ENCODE measurements around the gene CCDC78. TPM values are rescaled to one million over a fixed set of nuclear protein-coding genes. Genes with fewer than 3 reads are reported as not detected.

CCDC78 gene
- total RNA-seq, 1 experiment from 2014 or later = 22.9 TPM

GRCh38 chr16:715477-716199, 10.6 kb downstream of the CCDC78 start:
- no peak overlapping the region for H2AFZ ChIP-seq (ENCODE audit: low read depth, low read length, poor library complexity, severe bottlenecking)
- ATAC-seq (peak; percentile 17), DNase-seq (ENCODE audit: low read depth, low spot score) (no peak)
- peak overlapping the region; percentile 92 for H3K27ac ChIP-seq (ENCODE audit: low read depth, low read length)
- H3K4me3 ChIP-seq (replicated peaks in 1 of 2; ENCODE audit: low read depth in 1 of 2, low read length in 2 of 2) = peak overlapping the region; percentile 59 to 74
- peak overlapping the region; percentile 93 for H3K4me2 ChIP-seq (ENCODE audit: low read length)
- no peaks in the 10 kb centered on the region for H3K9me3 ChIP-seq (ENCODE audit: control insufficient read depth in 1 of 2, insufficient read depth in 1 of 2, low read depth in 1 of 2, low read length in 2 of 2)
- peaks cover 42 to 75% of the 10 kb centered on the region in 2 experiments for H3K4me1 ChIP-seq (ENCODE audit: control insufficient read depth in 1 of 2, insufficient read depth in 2 of 2, low read length in 2 of 2)
- H4K20me1 ChIP-seq (ENCODE audit: insufficient read depth) = peaks cover 3% of the 10 kb centered on the region; the same call in 1 of the 2 replicates
- H3K9ac ChIP-seq (ENCODE audit: low read length) = peak overlapping the region; percentile 85
- RAD21 ChIA-PET (ENCODE audit: low non-redundant PET in 1 of 2, low total read pairs in 2 of 2, uncharacterized antibody in 2 of 2, unreplicated experiment in 2 of 2) = interaction anchor here in 1 of 2 experiments (1.1 kb wide), 1 partner anchor 13 kb away, joined by 3 read pairs; no protein-coding TSS in a partner anchor
- H3K79me2 ChIP-seq (ENCODE audit: insufficient read depth, low read length) = peaks cover 19% of the 10 kb centered on the region
- CTCF ChIA-PET = interaction anchor here (0.6 to 2.4 kb wide), 7 partner anchors 11 to 627 kb away, joined by 3 to 20 read pairs (median 4); partner anchors contain the start of genes CCDC78, CHTF18 and RPUSD1
- no peaks in the 10 kb centered on the region for H3K36me3 ChIP-seq (ENCODE audit: control insufficient read depth in 1 of 2, insufficient read depth in 2 of 2, low read length in 2 of 2)
- POLR2A ChIA-PET = interaction anchor here (1.6 to 2.3 kb wide), 2 partner anchors 10 to 13 kb away, joined by 9 to 20 read pairs; partner anchors contain the start of genes CCDC78 and HAGHL
- no TSS peak for BruUV-seq (replicated peaks)
- no peaks in the 10 kb centered on the region for H3K9me2 ChIP-seq (ENCODE audit: insufficient read depth)
- no peaks in the 10 kb centered on the region for H3K27me3 ChIP-seq (ENCODE audit: insufficient read depth, low read length)
- intact Hi-C loops (cut with micrococcal nuclease) = no loop called here
- TF ChIP-seq ZNF274 (IDR thresholded peaks at IDR 0.05; ENCODE audit: low read depth, low read length) (no peak), ZFX (IDR thresholded peaks at IDR 0.05) (peak; percentile 81), EZH2 (IDR thresholded peaks at IDR 0.05) (no peak), POLR2A (IDR thresholded peaks at IDR 0.05; ENCODE audit: borderline replicate concordance, extremely low read depth, insufficient read depth, insufficient read length) (no peak), SP1 (IDR thresholded peaks at IDR 0.05; ENCODE audit: low read depth) (no peak), POLR2AphosphoS5 (IDR thresholded peaks at IDR 0.05; ENCODE audit: low read depth, low read length) (peak; percentile 42)
- TF ChIP-seq, protein P1, sequence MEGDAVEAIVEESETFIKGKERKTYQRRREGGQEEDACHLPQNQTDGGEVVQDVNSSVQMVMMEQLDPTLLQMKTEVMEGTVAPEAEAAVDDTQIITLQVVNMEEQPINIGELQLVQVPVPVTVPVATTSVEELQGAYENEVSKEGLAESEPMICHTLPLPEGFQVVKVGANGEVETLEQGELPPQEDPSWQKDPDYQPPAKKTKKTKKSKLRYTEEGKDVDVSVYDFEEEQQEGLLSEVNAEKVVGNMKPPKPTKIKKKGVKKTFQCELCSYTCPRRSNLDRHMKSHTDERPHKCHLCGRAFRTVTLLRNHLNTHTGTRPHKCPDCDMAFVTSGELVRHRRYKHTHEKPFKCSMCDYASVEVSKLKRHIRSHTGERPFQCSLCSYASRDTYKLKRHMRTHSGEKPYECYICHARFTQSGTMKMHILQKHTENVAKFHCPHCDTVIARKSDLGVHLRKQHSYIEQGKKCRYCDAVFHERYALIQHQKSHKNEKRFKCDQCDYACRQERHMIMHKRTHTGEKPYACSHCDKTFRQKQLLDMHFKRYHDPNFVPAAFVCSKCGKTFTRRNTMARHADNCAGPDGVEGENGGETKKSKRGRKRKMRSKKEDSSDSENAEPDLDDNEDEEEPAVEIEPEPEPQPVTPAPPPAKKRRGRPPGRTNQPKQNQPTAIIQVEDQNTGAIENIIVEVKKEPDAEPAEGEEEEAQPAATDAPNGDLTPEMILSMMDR (IDR thresholded peaks at IDR 0.05 in 2 of 3, conservative IDR thresholded peaks at IDR 0.05 in 1 of 3; ENCODE audit: borderline replicate concordance in 1 of 3, insufficient read depth in 1 of 3, low read depth in 2 of 3, low read length in 2 of 3) = peak in 1 of 3 experiments; percentile 2; a peak in 1 of 6 replicates

All from HCT116 (cell line).